Rectal smooth muscle tissue (tissue), 1 donor: ENCODE measurements around the gene TMEM17.

Source experiments
- H3K27ac ChIP-seq: one replicate; pipeline ENCODE4 v1.7.0; 2013; ENCODE audit warnings: low read depth, low read length, inconsistent platforms
- H3K27me3 ChIP-seq: one replicate; pipeline ENCODE4 v1.7.0; 2013; ENCODE audit warnings: low read length; ENCODE audit not compliant: control insufficient read depth, insufficient read depth
- H3K36me3 ChIP-seq: one replicate; pipeline ENCODE4 v1.7.0; 2013; ENCODE audit warnings: low read length; ENCODE audit not compliant: control insufficient read depth, insufficient read depth
- H3K4me1 ChIP-seq: one replicate; pipeline ENCODE4 v1.7.0; 2013; ENCODE audit warnings: low read length; ENCODE audit not compliant: control insufficient read depth, insufficient read depth
- H3K4me3 ChIP-seq: one replicate; pipeline ENCODE4 v1.7.0; 2013; ENCODE audit warnings: low read length
- H3K9ac ChIP-seq: one replicate; pipeline ENCODE4 v1.7.0; 2013; ENCODE audit warnings: low read length

TMEM17 gene

GRCh38 chr2:62466503-62466854 lies 39.5 kb downstream of the TMEM17 start:
- H3K9ac ChIP-seq: no peak overlapping the region
- peaks cover 7% of the 10 kb centered on the region for H3K4me1 ChIP-seq
- H3K27me3 ChIP-seq: no peaks in the 10 kb centered on the region
- H3K36me3 ChIP-seq: no peaks in the 10 kb centered on the region
- H3K4me3 ChIP-seq: no peak overlapping the region
- H3K27ac ChIP-seq: no peak overlapping the region

- no peak overlapping the region for H3K4me3 ChIP-seq
- no peak overlapping the region for H3K9ac ChIP-seq
- no peaks in the 10 kb centered on the region for H3K27me3 ChIP-seq
- peaks cover 7% of the 10 kb centered on the region for H3K4me1 ChIP-seq
- no peaks in the 10 kb centered on the region for H3K36me3 ChIP-seq
- H3K27ac ChIP-seq: no peak overlapping the region
Observed at GRCh38 chr2:62465741-62466502, 40.1 kb downstream of the TMEM17 start.

GRCh38 chr2:62465039-62465740 lies 40.8 kb downstream of the TMEM17 start:
- Histone ChIP-seq H3K27me3 (no peaks in the 10 kb centered on the region), H3K4me1 (peaks cover 5% of the 10 kb centered on the region), H3K36me3 (no peaks in the 10 kb centered on the region), H3K27ac (no peak overlapping the region), H3K9ac (no peak overlapping the region), H3K4me3 (no peak overlapping the region)

GRCh38 chr2:62464221-62465007 lies 41.6 kb downstream of the TMEM17 start:
- H3K27ac ChIP-seq: no peak overlapping the region
- no peaks in the 10 kb centered on the region for H3K36me3 ChIP-seq
- no peak overlapping the region for H3K4me3 ChIP-seq
- no peaks in the 10 kb centered on the region for H3K4me1 ChIP-seq
- H3K27me3 ChIP-seq: no peaks in the 10 kb centered on the region
- no peak overlapping the region for H3K9ac ChIP-seq

- Histone ChIP-seq H3K4me1 (no peaks in the 10 kb centered on the region), H3K27me3 (no peaks in the 10 kb centered on the region), H3K9ac (no peak overlapping the region), H3K36me3 (no peaks in the 10 kb centered on the region), H3K4me3 (no peak overlapping the region), H3K27ac (no peak overlapping the region)
Observed at GRCh38 chr2:62462211-62462610, 43.8 kb downstream of the TMEM17 start.

GRCh38 chr2:62461707-62462106 lies 44.3 kb downstream of the TMEM17 start:
- no peaks in the 10 kb centered on the region for H3K27me3 ChIP-seq
- no peak overlapping the region for H3K27ac ChIP-seq

GRCh38 chr2:62461017-62461553 lies 44.9 kb downstream of the TMEM17 start:
- H3K27ac ChIP-seq: no peak overlapping the region
- H3K9ac ChIP-seq: no peak overlapping the region
- H3K4me3 ChIP-seq: no peak overlapping the region
- no peaks in the 10 kb centered on the region for H3K27me3 ChIP-seq
- no peaks in the 10 kb centered on the region for H3K36me3 ChIP-seq
- H3K4me1 ChIP-seq: no peaks in the 10 kb centered on the region

More at GRCh38 chr2:62461707-62462106, 44.3 kb downstream of the TMEM17 start:
- H3K36me3 ChIP-seq: no peaks in the 10 kb centered on the region
- H3K4me1 ChIP-seq: no peaks in the 10 kb centered on the region
- no peak overlapping the region for H3K9ac ChIP-seq
- no peak overlapping the region for H3K4me3 ChIP-seq

GRCh38 chr2:62460175-62460574 lies 45.8 kb downstream of the TMEM17 start:
- no peaks in the 10 kb centered on the region for H3K4me1 ChIP-seq
- no peaks in the 10 kb centered on the region for H3K27me3 ChIP-seq
- H3K4me3 ChIP-seq: no peak overlapping the region
- no peak overlapping the region for H3K27ac ChIP-seq
- no peak overlapping the region for H3K9ac ChIP-seq
- no peaks in the 10 kb centered on the region for H3K36me3 ChIP-seq

- H3K4me3 ChIP-seq: no peak overlapping the region
- no peak overlapping the region for H3K27ac ChIP-seq
- H3K4me1 ChIP-seq: no peaks in the 10 kb centered on the region
- H3K9ac ChIP-seq: no peak overlapping the region
- no peaks in the 10 kb centered on the region for H3K36me3 ChIP-seq
- no peaks in the 10 kb centered on the region for H3K27me3 ChIP-seq
Observed at GRCh38 chr2:62459672-62460071, 46.3 kb downstream of the TMEM17 start.

- Histone ChIP-seq H3K9ac (no peak overlapping the region), H3K27me3 (no peaks in the 10 kb centered on the region), H3K27ac (no peak overlapping the region), H3K36me3 (no peaks in the 10 kb centered on the region), H3K4me3 (no peak overlapping the region), H3K4me1 (no peaks in the 10 kb centered on the region)
Observed at GRCh38 chr2:62459106-62459505, 46.9 kb downstream of the TMEM17 start.

- Histone ChIP-seq H3K36me3 (no peaks in the 10 kb centered on the region), H3K27me3 (no peaks in the 10 kb centered on the region), H3K4me1 (no peaks in the 10 kb centered on the region), H3K4me3 (no peak overlapping the region), H3K27ac (no peak overlapping the region), H3K9ac (no peak overlapping the region)
Observed at GRCh38 chr2:62458671-62459081, 47.3 kb downstream of the TMEM17 start.

- no peak overlapping the region for H3K4me3 ChIP-seq
- no peak overlapping the region for H3K9ac ChIP-seq
- no peak overlapping the region for H3K27ac ChIP-seq
- no peaks in the 10 kb centered on the region for H3K4me1 ChIP-seq
- no peaks in the 10 kb centered on the region for H3K36me3 ChIP-seq
- H3K27me3 ChIP-seq: no peaks in the 10 kb centered on the region
Observed at GRCh38 chr2:62458206-62458641, 47.8 kb downstream of the TMEM17 start.
